Activated naive CD8-positive, alpha-beta T cell (primary cell): Measurements from ENCODE around the gene MAP4K1.

Source experiments
- H3K27ac Mint-ChIP-seq: one replicate; pipeline ENCODE4 v1.8.0; 2021; ENCODE audit warnings: mixed read lengths
- H3K27me3 Mint-ChIP-seq: one replicate; pipeline ENCODE4 v1.8.0; 2021; ENCODE audit warnings: mixed read lengths
- H3K36me3 Mint-ChIP-seq: one replicate; pipeline ENCODE4 v1.8.0; 2021; ENCODE audit warnings: mixed read lengths
- H3K4me1 Mint-ChIP-seq: one replicate; pipeline ENCODE4 v1.8.0; 2021; ENCODE audit warnings: low read depth, mixed read lengths
- H3K4me3 Mint-ChIP-seq: one replicate; pipeline ENCODE4 v1.8.0; 2021; ENCODE audit warnings: mild to moderate bottlenecking, mixed read lengths
- H3K9me3 Mint-ChIP-seq: one replicate; pipeline ENCODE4 v1.8.0; 2021; ENCODE audit warnings: low read depth, mixed read lengths

MAP4K1 gene

GRCh38 chr19:38539751-38540150 lies 78.0 kb downstream of the MAP4K1 start:
- Mint-ChIP-seq H3K27ac (peak overlapping the region; percentile 96), H3K27me3 (no peaks in the 10 kb centered on the region), H3K4me3 (peak overlapping the region; percentile 79), H3K36me3 (no peaks in the 10 kb centered on the region), H3K4me1 (peaks cover 46% of the 10 kb centered on the region), H3K9me3 (no peaks in the 10 kb centered on the region)

- H3K36me3 Mint-ChIP-seq = no peaks in the 10 kb centered on the region
- peak overlapping the region; percentile 79 for H3K4me3 Mint-ChIP-seq
- peak overlapping the region; percentile 96 for H3K27ac Mint-ChIP-seq
- peaks cover 38% of the 10 kb centered on the region for H3K4me1 Mint-ChIP-seq
- H3K9me3 Mint-ChIP-seq = no peaks in the 10 kb centered on the region
- no peaks in the 10 kb centered on the region for H3K27me3 Mint-ChIP-seq
Observed at GRCh38 chr19:38538793-38539528, 78.8 kb downstream of the MAP4K1 start.

- Mint-ChIP-seq H3K27me3 (no peaks in the 10 kb centered on the region), H3K4me1 (peaks cover 36% of the 10 kb centered on the region), H3K36me3 (no peaks in the 10 kb centered on the region), H3K9me3 (no peaks in the 10 kb centered on the region), H3K27ac (peak overlapping the region; percentile 96), H3K4me3 (peak overlapping the region; percentile 79)
Observed at GRCh38 chr19:38538386-38538785, 79.4 kb downstream of the MAP4K1 start.
